ENCODE data around the gene ITGB2.

DNA sequence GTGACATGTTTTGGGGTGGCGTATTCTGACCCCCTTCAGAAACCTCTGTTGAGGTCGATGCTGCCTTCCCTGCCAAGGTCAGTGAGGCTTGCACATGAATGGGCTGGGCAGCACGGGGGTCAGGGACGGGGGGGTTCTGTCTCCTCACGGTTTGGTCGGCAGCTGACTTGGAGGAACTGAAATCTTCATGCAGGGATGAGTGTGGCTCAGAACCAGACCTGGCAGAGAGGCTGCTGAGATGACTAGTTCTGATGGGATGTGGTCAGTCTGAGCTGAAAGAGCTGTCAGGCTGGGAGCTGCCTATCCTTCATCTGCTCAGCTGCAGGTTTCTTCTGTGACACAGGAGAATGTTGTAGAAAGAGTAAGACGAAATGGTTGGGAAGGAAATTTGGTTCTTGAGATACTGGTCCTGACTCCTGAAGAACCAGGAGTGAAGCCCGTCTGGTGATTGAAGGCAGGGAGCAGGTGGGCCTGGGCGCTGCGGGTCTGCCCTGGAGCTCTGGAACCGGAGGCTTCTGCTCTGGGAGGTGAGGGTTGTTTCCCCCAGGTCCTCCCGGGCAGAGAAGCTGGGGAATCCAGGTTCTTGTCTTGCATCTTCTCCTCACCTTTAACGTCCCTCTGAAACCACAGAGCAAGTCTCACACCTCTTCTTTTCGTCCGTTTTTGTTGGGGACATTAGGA, 22.4 kb upstream of the ITGB2 start:
- no peak for TF ChIP-seq CTCF (IDR thresholded peaks at IDR 0.05; ENCODE audit: low read depth, low read length)
- TF ChIP-seq MAX (IDR thresholded peaks at IDR 0.05; ENCODE audit: low read depth, low read length) = no peak
- TF ChIP-seq POLR2A (IDR thresholded peaks at IDR 0.05; ENCODE audit: extremely low read depth, insufficient read length) = no peak
- no peak for TF ChIP-seq MYC (IDR thresholded peaks at IDR 0.05; ENCODE audit: low read depth, low read length)

Measured in NB4 (cell line).